ENCODE results near the gene NUP88. TPM values are rescaled to one million over a fixed set of nuclear protein-coding genes. Genes with fewer than 3 reads are reported as not detected.

Gene NUP88
- total and polyA plus RNA-seq, 2 donors (not counting 1 experiment from before 2014, with no cell fraction given), result 41.8 to 79.6 TPM

DNA sequence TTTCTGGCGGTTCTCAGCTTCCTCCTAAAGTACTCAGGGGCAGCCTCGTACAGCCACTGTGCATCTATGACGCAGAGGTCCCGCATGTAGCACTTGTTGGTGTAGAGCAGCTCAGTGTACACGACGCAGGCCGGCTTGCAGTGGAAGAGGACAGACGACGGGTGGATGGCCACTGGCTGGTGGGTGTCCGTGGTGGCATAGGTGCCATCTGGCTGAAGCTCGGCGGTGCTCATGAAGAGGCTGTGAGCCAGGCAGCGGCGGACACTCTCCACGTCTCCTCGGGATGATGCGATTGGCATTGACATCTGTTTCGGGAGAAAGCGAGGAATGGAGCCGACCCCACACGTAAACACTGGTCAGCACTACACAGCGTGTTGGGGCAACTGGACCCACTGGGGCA lies 24.7 kb upstream of the NUP88 start:
- Histone ChIP-seq H4K20me1 (ENCODE audit: control insufficient read depth, extremely low read depth, insufficient read depth, low read length) (no peaks in the 10 kb centered on the region), H3K4me2 (ENCODE audit: extremely low read depth, insufficient read depth, low read length) (no peak overlapping the region), H3K79me2 (ENCODE audit: control insufficient read depth, insufficient read depth, low read length) (no peaks in the 10 kb centered on the region), H3K27me3 (ENCODE audit: control insufficient read depth, insufficient read depth, low read length) (no peaks in the 10 kb centered on the region), H3K4me3 (replicated peaks in 1 of 4; ENCODE audit: control extremely low read depth in 1 of 4, insufficient read depth in 1 of 4, low read depth in 3 of 4, low read length in 4 of 4) (no peak overlapping the region), H3K4me1 (ENCODE audit: control insufficient read depth, extremely low read depth, insufficient read depth, low read length) (no peaks in the 10 kb centered on the region), H3K36me3 (ENCODE audit: control insufficient read depth, insufficient read depth, low read length) (peaks cover 9% of the 10 kb centered on the region), H3K9me3 (ENCODE audit: control insufficient read depth, insufficient read depth, low read depth, low read length) (no peaks in the 10 kb centered on the region), H2AFZ (ENCODE audit: low read length) (no peak overlapping the region), H3K27ac (ENCODE audit: insufficient read depth, low read length) (no peak overlapping the region), H3K9ac (ENCODE audit: insufficient read depth, low read length) (no peak overlapping the region)
- DNase-seq (ENCODE audit: low read depth in 2 of 2), result no peak
- TF ChIP-seq, protein P1, sequence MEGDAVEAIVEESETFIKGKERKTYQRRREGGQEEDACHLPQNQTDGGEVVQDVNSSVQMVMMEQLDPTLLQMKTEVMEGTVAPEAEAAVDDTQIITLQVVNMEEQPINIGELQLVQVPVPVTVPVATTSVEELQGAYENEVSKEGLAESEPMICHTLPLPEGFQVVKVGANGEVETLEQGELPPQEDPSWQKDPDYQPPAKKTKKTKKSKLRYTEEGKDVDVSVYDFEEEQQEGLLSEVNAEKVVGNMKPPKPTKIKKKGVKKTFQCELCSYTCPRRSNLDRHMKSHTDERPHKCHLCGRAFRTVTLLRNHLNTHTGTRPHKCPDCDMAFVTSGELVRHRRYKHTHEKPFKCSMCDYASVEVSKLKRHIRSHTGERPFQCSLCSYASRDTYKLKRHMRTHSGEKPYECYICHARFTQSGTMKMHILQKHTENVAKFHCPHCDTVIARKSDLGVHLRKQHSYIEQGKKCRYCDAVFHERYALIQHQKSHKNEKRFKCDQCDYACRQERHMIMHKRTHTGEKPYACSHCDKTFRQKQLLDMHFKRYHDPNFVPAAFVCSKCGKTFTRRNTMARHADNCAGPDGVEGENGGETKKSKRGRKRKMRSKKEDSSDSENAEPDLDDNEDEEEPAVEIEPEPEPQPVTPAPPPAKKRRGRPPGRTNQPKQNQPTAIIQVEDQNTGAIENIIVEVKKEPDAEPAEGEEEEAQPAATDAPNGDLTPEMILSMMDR (conservative IDR thresholded peaks at IDR 0.05 in 1 of 2, IDR thresholded peaks at IDR 0.05 in 1 of 2; ENCODE audit: low read depth in 1 of 2, low read length in 2 of 2), result no peak
- no peak for TF ChIP-seq EZH2 (IDR thresholded peaks at IDR 0.05; ENCODE audit: low read length, missing control alignments)

DNA sequence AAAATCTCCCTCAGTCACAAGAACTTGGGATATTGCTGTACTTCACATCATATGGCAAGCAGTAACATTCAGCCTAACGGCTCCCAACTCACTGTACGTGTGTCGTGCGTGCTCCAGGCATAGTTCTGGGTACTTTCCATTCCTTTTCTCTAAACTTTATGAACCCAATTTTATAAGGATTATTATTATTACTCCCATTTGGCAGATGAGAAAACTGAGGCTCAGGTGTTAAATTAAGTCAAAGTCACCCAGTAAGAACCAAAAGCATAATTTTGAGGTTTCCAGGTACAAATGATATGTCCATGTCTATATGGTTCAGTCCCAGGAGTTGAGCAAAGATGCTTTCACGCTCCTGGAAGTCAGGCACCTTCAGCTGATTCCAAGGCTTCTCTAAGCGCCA lies 24.3 kb upstream of the NUP88 start:
- no peak overlapping the region for H3K9ac ChIP-seq (ENCODE audit: insufficient read depth, low read length)
- no peak overlapping the region for H3K4me3 ChIP-seq (replicated peaks in 1 of 4; ENCODE audit: control extremely low read depth in 1 of 4, insufficient read depth in 1 of 4, low read depth in 3 of 4, low read length in 4 of 4)
- DNase-seq (ENCODE audit: low read depth in 2 of 2), result no peak
- H3K27me3 ChIP-seq (ENCODE audit: control insufficient read depth, insufficient read depth, low read length), result no peaks in the 10 kb centered on the region
- H4K20me1 ChIP-seq (ENCODE audit: control insufficient read depth, extremely low read depth, insufficient read depth, low read length), result no peaks in the 10 kb centered on the region
- no peaks in the 10 kb centered on the region for H3K9me3 ChIP-seq (ENCODE audit: control insufficient read depth, insufficient read depth, low read depth, low read length)
- H3K36me3 ChIP-seq (ENCODE audit: control insufficient read depth, insufficient read depth, low read length), result peaks cover 9% of the 10 kb centered on the region
- H2AFZ ChIP-seq (ENCODE audit: low read length), result no peak overlapping the region
- H3K4me1 ChIP-seq (ENCODE audit: control insufficient read depth, extremely low read depth, insufficient read depth, low read length), result no peaks in the 10 kb centered on the region
- no peak overlapping the region for H3K27ac ChIP-seq (ENCODE audit: insufficient read depth, low read length)
- H3K79me2 ChIP-seq (ENCODE audit: control insufficient read depth, insufficient read depth, low read length), result peaks cover 2% of the 10 kb centered on the region
- H3K4me2 ChIP-seq (ENCODE audit: extremely low read depth, insufficient read depth, low read length), result no peak overlapping the region
- TF ChIP-seq, protein P1 (conservative IDR thresholded peaks at IDR 0.05 in 1 of 2, IDR thresholded peaks at IDR 0.05 in 1 of 2; ENCODE audit: low read depth in 1 of 2, low read length in 2 of 2), result no peak
- no peak for TF ChIP-seq EZH2 (IDR thresholded peaks at IDR 0.05; ENCODE audit: low read length, missing control alignments)

DNA sequence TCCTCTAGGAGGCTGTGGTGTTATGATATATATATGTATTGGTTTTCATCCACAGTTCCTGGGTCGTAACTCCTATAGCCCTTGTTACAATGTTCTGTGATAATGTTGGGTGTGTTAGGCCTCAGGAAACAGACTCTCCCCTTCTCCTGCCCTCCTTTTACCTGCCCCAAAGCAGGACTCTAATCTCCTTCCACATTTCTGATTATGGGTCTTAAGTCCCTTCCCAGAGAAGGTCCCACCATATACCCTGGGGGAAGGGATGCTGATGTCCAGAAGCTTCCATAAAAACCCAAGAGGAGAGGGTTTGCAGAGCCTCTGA lies 19.9 kb upstream of the NUP88 start:
- TF ChIP-seq, protein P1 (conservative IDR thresholded peaks at IDR 0.05 in 1 of 2, IDR thresholded peaks at IDR 0.05 in 1 of 2; ENCODE audit: low read depth in 1 of 2, low read length in 2 of 2), result no peak
- no peak for TF ChIP-seq EZH2 (IDR thresholded peaks at IDR 0.05; ENCODE audit: low read length, missing control alignments)
- Histone ChIP-seq H3K4me1 (ENCODE audit: control insufficient read depth, extremely low read depth, insufficient read depth, low read length) (peaks cover 7% of the 10 kb centered on the region), H3K36me3 (ENCODE audit: control insufficient read depth, insufficient read depth, low read length) (peaks cover 8% of the 10 kb centered on the region), H3K9me3 (ENCODE audit: control insufficient read depth, insufficient read depth, low read depth, low read length) (no peaks in the 10 kb centered on the region), H3K27me3 (ENCODE audit: control insufficient read depth, insufficient read depth, low read length) (no peaks in the 10 kb centered on the region), H3K27ac (ENCODE audit: insufficient read depth, low read length) (no peak overlapping the region), H3K4me3 (replicated peaks in 1 of 4; ENCODE audit: control extremely low read depth in 1 of 4, insufficient read depth in 1 of 4, low read depth in 3 of 4, low read length in 4 of 4) (peak overlapping the region; percentile 9 to 86 (median 34)), H4K20me1 (ENCODE audit: control insufficient read depth, extremely low read depth, insufficient read depth, low read length) (no peaks in the 10 kb centered on the region), H3K9ac (ENCODE audit: insufficient read depth, low read length) (no peak overlapping the region), H3K79me2 (ENCODE audit: control insufficient read depth, insufficient read depth, low read length) (peaks cover 37% of the 10 kb centered on the region), H3K4me2 (ENCODE audit: extremely low read depth, insufficient read depth, low read length) (peak overlapping the region; percentile 66), H2AFZ (ENCODE audit: low read length) (peak overlapping the region; percentile 80)
- no peak for DNase-seq (ENCODE audit: low read depth in 2 of 2)

Measured in fibroblast of lung (primary cell).